SK-MEL-5 (cell line): ENCODE data around the gene CD180. TPM values are rescaled to one million over a fixed set of nuclear protein-coding genes. Genes with fewer than 3 reads are reported as not detected.

Experiments
- DNase-seq: peaks from one replicate; pipeline ENCODE4 v3.0.0-alpha.2; 2016; ENCODE audit warnings: low read depth, low spot score
- in situ Hi-C: cut with HindIII; loops from 2 replicates; pipeline ENCODE4 v1.10.0; 2016; ENCODE audit warnings: low sequenced_read_pairs, high pct_unique_total_duplicates, low pct_unique_long_range_greater_than_20kb
- total RNA-seq: library from RNA; depleted of rRNA; stranded (reverse); fragments of >200 nt; shearing (Covaris generic); gene quantifications from 2 replicates; pipeline ENCODE4 v1.2.3, GENCODE V29; 2014

The CD180 gene
- total RNA-seq, 1 experiment from 2014 or later: not detected

GRCh38 chr5:67215519-67216471, 19.2 kb upstream of the CD180 start:
- peak; percentile 44 for DNase-seq

GRCh38 chr5:67214707-67215447, 18.3 kb upstream of the CD180 start:
- DNase-seq: no peak
- in situ Hi-C loops: no loop called here

More at GRCh38 chr5:67215519-67216471, 19.2 kb upstream of the CD180 start:
- in situ Hi-C loops: no loop called here

GRCh38 chr5:67214036-67214435, 17.4 kb upstream of the CD180 start:
- no peak for DNase-seq
- in situ Hi-C loops: no loop called here

GRCh38 chr5:67211926-67212325, 15.3 kb upstream of the CD180 start:
- in situ Hi-C loops: no loop called here
- DNase-seq: peak; percentile 42

GRCh38 chr5:67209141-67209771, 12.7 kb upstream of the CD180 start:
- in situ Hi-C loops: no loop called here
- peak; percentile 78 for DNase-seq

GRCh38 chr5:67208403-67208802, 11.8 kb upstream of the CD180 start:
- no peak for DNase-seq
- in situ Hi-C loops: no loop called here

- in situ Hi-C loops: no loop called here
- no peak for DNase-seq
Observed at GRCh38 chr5:67206929-67207328, 10.3 kb upstream of the CD180 start.

GRCh38 chr5:67206461-67206860, 9.9 kb upstream of the CD180 start:
- in situ Hi-C loops: no loop called here
- no peak for DNase-seq

- in situ Hi-C loops: no loop called here
- no peak for DNase-seq
Observed at GRCh38 chr5:67205981-67206380, 9.4 kb upstream of the CD180 start.

- DNase-seq: no peak
- in situ Hi-C loops: no loop called here
Observed at GRCh38 chr5:67204821-67205220, 8.2 kb upstream of the CD180 start.

GRCh38 chr5:67203701-67204074, 7.1 kb upstream of the CD180 start:
- in situ Hi-C loops: no loop called here
- DNase-seq: no peak

- in situ Hi-C loops: no loop called here
- no peak for DNase-seq
Observed at GRCh38 chr5:67202828-67203227, 6.2 kb upstream of the CD180 start.

- in situ Hi-C loops: no loop called here
- no peak for DNase-seq
Observed at GRCh38 chr5:67201897-67202549, 5.4 kb upstream of the CD180 start.

- DNase-seq: no peak
- in situ Hi-C loops: no loop called here
Observed at GRCh38 chr5:67200809-67201562, 4.4 kb upstream of the CD180 start.

- no peak for DNase-seq
- in situ Hi-C loops: no loop called here
Observed at GRCh38 chr5:67199859-67200258, 3.3 kb upstream of the CD180 start.

GRCh38 chr5:67198917-67199316, 2.3 kb upstream of the CD180 start:
- DNase-seq: no peak
- in situ Hi-C loops: no loop called here

- in situ Hi-C loops: no loop called here
- no peak for DNase-seq
Observed at GRCh38 chr5:67197536-67197935, 937 bp upstream of the CD180 start.
